ENCODE measurements around the gene TAS2R41. TPM values are rescaled to one million over a fixed set of nuclear protein-coding genes. Genes with fewer than 3 reads are reported as not detected.

TAS2R41 gene
- total RNA-seq, 4 donors from 2014 or later = not detected

DNA sequence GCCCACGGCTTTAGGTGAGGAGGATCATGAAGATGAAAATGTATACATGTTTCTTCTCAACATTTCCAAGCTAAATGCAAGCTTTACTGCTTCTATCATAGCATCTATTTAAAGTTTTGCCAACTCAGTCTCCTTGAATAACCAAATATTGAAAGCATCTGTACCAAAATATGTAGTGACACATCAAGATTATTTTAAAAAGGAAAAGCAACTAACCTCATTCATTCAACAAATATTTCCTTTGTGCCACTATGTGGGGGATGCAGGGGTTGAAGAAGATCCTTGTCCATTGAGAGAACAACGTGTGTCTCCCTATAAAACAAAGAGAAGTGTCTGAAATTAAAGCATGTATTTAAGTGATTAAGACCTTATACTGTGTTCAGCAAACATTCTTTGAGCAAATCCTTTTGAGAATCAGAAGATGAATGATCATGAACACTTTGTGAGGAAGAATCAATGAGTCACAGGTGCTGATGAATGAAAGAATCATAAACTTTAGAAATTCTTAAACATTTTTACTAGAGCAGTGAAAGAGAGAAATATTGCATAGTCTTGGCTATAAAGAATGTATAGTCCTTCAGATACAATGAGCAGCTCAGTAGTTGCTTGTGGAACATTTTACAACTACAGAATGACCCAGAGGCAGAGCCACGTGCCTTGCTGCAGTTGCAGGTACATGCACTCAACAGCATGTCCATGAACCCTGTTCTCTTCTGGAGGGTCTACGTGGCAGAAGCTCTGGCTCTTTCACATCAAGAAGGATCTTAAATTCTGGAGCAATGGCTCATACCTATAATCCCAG is 20.5 kb upstream of the TAS2R41 start:
- Histone ChIP-seq H3K27me3 (no peaks in the 10 kb centered on the region), H3K9me3 (no peaks in the 10 kb centered on the region), H3K4me3 (no peak overlapping the region), H3K36me3 (no peaks in the 10 kb centered on the region), H3K27ac (no peak overlapping the region), H3K4me1 (no peaks in the 10 kb centered on the region)
- DNase-seq = no peak
- TF ChIP-seq CTCF (IDR thresholded peaks at IDR 0.05) = no peak
- no peak for TF ChIP-seq POLR2A (IDR thresholded peaks at IDR 0.05)

DNA sequence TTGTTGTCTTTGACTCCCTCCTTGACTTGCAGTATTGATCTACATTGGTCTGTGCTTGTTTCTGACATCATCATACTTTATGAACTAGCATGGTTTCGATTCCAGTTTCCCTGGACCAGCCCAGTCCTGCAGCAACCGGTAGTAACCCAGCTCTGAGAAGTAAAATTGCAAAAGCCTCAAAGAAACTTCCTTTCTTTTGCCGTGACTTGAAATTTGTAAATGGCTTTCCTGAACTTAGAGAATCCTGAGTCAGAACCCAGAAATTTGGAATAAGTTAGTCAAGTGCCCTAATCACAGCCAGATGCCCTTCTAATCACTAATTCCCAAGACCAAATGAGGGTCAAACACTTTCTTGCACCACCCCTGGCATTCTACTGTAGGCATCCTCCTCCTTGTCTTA is 19.4 kb upstream of the TAS2R41 start:
- Histone ChIP-seq H3K36me3 (no peaks in the 10 kb centered on the region), H3K9me3 (no peaks in the 10 kb centered on the region), H3K27ac (no peak overlapping the region), H3K27me3 (no peaks in the 10 kb centered on the region), H3K4me1 (no peaks in the 10 kb centered on the region), H3K4me3 (no peak overlapping the region)
- TF ChIP-seq CTCF (IDR thresholded peaks at IDR 0.05) (no peak), POLR2A (IDR thresholded peaks at IDR 0.05) (no peak)
- no peak for DNase-seq

DNA sequence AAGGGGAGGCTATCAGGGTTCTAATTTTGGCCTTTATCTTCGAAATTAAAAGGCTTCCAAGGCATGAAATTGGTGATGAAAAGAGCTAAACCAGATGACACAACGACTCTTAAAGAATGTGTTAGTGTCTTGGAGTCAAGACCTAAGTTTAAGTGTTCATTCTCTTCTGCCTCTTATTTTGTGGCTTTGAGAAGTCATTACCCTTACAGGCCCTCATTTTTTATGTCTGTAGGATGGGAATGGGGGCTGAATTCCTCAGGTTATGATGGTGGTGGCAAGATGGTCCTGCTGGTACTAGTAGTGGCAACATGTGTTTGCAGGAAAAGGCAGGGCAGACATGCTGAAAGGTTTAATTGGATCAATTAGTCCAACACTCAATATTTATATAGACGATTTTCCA is 19.0 kb upstream of the TAS2R41 start:
- H3K27me3 ChIP-seq = no peaks in the 10 kb centered on the region
- H3K36me3 ChIP-seq = no peaks in the 10 kb centered on the region
- DNase-seq = no peak
- TF ChIP-seq CTCF (IDR thresholded peaks at IDR 0.05) = no peak
- TF ChIP-seq POLR2A (IDR thresholded peaks at IDR 0.05) = no peak
- no peak overlapping the region for H3K4me3 ChIP-seq
- H3K27ac ChIP-seq = no peak overlapping the region
- no peaks in the 10 kb centered on the region for H3K9me3 ChIP-seq
- H3K4me1 ChIP-seq = no peaks in the 10 kb centered on the region

- H3K27ac ChIP-seq = no peak overlapping the region
- no peak overlapping the region for H3K4me3 ChIP-seq
- no peak for DNase-seq
- H3K9me3 ChIP-seq = no peaks in the 10 kb centered on the region
- no peaks in the 10 kb centered on the region for H3K36me3 ChIP-seq
- TF ChIP-seq POLR2A (IDR thresholded peaks at IDR 0.05) = no peak
- TF ChIP-seq CTCF (IDR thresholded peaks at IDR 0.05) = no peak
- no peaks in the 10 kb centered on the region for H3K4me1 ChIP-seq
- no peaks in the 10 kb centered on the region for H3K27me3 ChIP-seq
Observed at GRCh38 chr7:143459359-143459758, 18.3 kb upstream of the TAS2R41 start.

DNA sequence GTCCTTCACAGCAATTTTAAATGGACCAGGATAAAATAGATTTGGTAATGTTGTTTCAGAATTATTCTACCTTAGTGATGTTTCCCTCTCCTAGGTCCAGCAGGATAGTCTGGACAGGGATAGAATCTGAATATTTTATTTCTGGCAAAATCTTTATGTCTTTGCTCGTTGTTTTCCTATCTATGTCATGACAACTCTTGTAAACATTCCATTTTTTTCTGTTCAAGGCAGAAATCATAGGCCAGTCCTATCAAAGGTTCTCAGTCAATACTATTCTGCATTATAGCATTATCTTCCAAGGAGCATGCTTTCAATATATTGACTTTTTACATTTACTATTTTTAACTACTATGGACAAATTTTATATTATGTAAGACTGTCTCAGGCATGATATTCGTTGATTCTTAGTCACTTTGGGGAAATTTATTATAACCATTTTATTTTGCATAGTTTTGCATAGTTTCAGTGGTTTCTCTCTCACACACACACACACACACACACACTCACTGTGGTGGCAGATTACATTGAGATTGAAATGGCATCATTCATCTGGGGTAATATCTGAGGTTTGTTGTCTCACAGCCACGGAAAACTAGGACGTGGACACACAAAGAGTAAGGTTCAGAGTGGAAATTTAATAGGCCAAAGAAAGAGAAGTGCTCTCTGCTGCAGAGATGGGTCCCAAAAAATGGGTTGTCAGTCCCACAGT is 17.2 kb upstream of the TAS2R41 start:
- TF ChIP-seq POLR2A (IDR thresholded peaks at IDR 0.05) (no peak), CTCF (IDR thresholded peaks at IDR 0.05) (no peak)
- DNase-seq = no peak
- Histone ChIP-seq H3K27me3 (no peaks in the 10 kb centered on the region), H3K36me3 (no peaks in the 10 kb centered on the region), H3K27ac (no peak overlapping the region), H3K4me3 (no peak overlapping the region), H3K9me3 (no peaks in the 10 kb centered on the region), H3K4me1 (no peaks in the 10 kb centered on the region)
